CD4-positive, alpha-beta T cell treated with Interleukin-17A for 1 hour (primary cell): ENCODE measurements around the gene LONP1.

ENCODE experiments used
- DNase-seq: peaks from one replicate; pipeline ENCODE4 v3.0.0-alpha.2; 2020

The LONP1 gene

GRCh38 chr19:5677136-5677535 is 42.8 kb downstream of the LONP1 start:
- no peak for DNase-seq

DNA sequence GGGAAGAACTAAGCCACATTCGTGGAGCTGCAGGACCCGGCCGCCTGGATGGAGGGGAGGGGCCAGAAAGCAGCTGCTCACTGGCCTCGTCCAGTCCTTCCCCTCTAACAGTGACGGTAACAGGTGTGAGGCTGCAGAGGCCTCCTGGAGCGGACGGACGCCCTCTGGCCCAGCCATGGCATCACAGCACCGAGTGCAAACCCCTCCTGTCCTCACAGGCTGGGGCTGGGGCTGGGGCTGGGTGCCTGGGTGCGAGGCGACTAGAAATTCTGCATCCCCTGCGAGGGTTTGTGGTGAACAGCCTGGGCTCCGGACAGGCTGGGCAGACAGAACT is 43.2 kb downstream of the LONP1 start:
- DNase-seq, result no peak

GRCh38 chr19:5676105-5676771 is 43.7 kb downstream of the LONP1 start:
- no peak for DNase-seq

- DNase-seq, result no peak
Measured at GRCh38 chr19:5674714-5675113, 45.2 kb downstream of the LONP1 start.

DNA sequence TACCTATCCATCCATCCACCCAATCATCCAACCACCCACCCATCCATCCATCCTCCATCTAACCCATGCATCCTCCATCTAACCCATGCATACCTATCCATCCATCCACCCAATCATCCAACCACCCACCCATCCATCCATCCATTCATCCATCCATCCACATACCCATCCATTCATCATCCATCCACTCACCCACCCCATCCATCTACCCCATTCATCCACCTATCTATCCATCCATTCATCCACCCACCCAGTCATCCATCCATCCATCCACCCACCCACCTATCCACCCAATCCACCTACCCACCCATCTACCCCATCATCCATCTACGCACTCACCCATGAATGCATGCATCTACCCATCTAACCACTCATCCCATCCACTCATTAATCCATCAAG is 46.2 kb downstream of the LONP1 start:
- DNase-seq, result no peak

DNA sequence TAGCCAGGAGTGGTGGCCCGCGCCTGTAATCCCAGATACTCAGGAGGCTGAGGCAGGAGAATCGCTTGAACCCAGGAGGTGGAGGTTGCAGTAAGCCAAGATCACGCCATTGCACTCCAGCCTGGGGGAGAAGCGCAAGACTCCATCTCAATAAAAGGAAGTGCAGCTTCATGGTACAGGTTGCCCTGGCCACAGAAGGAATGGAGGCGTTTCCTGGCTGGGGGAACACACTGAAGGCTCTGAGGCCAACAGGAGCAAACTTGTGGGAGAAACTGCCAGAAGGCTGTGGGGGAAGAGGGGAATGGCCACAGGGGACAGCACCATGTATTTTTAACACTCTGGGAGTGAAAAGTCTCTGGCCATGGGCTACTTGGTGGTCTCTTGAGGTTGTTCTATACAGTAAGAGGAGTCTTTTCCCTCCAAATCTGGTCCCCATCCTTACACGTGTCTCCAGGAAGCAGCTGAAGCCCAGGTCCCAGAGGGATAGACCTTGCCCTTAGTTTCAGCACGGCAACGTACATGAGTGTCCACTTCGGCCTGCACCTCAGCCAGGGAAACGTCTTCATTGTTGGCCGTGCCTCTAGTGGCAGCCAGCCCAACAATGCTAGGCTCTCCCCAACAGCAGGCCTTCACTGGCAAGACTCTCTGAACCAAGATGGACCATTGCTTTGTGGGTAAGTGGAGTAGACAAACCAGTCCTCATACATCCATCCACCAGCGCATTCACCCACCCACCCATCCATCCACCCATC is 47.1 kb downstream of the LONP1 start:
- no peak for DNase-seq

DNA sequence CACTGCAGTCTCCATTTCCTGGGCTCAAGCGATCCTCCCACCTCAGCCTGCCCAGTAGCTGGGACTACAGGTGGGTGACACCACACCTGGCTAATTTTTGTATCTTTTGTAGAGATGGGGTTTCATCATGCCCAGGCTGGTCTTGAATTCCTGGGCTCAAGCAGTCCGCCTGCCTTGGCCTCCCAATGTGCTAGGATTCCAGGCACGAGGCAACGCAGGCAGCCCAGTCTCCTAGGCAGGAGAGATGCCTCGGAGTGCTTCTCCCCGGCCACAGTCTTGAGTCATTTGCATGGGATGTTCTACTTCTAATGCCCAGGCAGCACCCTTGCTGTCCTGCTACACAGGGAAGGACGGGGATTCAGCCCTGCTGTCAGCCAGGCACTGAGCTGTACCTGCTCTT is 48.3 kb downstream of the LONP1 start:
- no peak for DNase-seq

DNA sequence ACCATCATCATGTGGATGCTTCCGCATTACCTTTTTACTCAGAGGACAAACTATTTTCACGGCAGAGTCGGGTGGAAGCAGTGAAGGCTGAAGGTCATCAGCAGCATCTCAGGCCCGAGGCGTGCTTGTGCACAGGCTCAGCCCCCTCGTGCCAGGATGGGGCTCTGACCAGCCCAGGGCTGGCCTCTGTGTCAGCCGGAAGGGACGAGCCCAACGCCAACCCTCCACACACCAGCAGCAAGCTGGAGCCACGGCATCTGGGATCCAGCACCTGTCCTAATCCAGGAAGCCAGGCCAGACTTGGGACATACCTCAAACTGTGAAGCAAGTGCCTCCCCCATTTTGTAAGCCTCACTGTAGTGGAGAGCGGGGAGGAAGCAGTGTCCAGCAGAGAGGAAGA is 50.7 kb downstream of the LONP1 start:
- DNase-seq, result no peak

DNA sequence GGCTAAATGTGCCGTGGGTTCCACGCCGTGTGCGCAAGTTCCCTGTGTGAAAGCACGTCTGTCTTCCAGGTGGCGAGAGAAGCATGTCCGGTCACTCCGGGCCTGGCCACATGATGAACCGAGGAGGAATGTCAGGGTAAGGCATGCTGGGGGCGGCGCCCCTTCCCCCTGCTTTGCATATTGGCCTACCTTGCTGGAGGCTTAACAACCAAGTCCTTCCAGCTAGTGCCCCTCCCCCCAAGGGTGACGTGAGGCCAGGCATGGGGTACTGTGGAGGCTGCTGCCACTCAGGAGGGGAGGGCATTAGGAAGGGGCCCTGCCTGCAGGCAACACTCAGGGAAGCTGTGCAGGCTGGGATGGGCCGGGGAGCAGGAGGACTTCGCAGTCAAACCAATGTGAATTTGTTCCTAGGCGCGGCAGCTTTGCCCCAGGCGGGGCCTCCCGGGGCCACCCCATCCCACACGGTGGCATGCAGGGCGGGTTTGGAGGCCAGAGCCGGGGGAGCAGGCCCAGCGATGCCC is 52.1 kb downstream of the LONP1 start:
- DNase-seq, result no peak

- DNase-seq, result no peak
Measured at GRCh38 chr19:5666921-5667610, 52.9 kb downstream of the LONP1 start.

GRCh38 chr19:5665781-5666513 is 54.0 kb downstream of the LONP1 start:
- no peak for DNase-seq

DNA sequence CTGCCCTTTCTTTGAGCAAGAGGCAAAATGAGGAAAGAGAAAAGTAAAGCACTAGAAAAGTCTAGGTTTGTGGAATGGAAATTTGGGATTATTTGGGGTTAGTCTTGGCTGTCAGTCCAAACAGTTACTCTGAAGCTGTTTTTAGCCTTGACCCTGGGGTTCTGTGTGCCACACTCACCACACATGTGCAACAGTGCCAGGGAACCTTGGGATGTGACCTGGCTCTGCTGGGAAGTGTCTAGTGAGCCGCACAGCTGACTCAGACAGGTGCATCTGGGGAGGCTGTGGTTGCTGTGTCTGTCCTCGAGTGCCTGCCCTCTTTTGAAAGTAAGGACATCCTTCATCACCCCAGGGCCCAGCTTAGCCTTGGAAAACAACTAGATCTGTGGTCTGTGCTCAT is 55.4 kb downstream of the LONP1 start:
- DNase-seq, result no peak

DNA sequence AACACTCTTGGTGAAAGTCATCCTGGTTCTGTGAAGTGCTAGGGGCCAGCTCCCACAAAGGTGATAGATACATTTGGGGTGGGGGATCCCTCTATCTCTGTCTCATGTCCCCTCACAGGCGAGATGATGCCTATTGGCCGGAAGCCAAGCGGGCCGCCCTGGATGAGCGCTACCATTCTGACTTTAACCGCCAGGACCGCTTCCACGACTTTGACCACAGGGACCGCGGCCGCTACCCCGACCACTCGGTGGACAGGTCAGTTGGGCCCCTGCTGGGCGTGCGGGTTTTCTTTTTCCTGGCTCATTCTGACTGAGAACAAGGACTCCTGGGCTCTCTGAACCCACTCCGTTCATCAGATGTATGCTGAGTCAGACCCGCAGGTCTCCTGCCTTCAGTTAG is 56.0 kb downstream of the LONP1 start:
- no peak for DNase-seq

DNA sequence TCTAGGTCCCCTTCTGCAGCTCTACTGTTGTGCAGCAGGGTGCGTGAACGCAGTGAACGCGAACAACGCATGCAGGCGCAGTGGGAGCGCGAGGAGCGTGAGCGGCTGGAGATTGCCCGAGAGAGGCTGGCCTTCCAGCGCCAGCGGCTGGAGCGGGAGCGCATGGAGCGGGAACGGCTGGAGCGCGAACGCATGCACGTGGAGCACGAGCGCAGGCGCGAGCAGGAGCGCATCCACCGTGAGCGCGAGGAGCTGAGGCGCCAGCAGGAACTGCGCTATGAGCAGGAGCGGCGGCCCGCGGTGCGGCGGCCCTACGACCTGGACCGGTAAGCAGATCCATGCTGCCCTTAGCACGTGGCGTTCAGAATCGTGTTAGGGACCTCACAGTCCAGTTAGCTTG is 58.5 kb downstream of the LONP1 start:
- DNase-seq, result no peak

- no peak for DNase-seq
Measured at GRCh38 chr19:5655412-5655811, 64.5 kb downstream of the LONP1 start.

GRCh38 chr19:5654931-5655330 is 65.0 kb downstream of the LONP1 start:
- DNase-seq, result no peak

DNA sequence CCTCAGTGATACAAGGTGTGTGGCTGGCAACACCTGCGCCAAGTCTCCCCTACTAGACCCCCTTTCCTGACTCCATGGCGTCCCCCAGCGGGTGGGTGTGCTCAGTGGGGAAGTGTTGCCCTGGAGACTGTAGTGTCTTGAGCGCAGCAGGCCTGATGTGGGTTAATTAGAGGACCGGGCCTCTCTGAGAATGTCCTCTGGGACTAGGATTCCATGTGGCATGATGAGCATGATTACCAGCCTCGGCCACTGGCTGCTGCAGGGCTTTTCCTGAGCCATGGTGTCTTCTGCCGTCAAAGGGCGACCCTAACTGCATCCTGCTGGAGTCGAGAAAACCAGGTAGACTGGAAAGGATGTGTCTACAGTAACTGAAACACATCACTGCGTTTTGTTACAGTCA is 67.7 kb downstream of the LONP1 start:
- no peak for DNase-seq

DNA sequence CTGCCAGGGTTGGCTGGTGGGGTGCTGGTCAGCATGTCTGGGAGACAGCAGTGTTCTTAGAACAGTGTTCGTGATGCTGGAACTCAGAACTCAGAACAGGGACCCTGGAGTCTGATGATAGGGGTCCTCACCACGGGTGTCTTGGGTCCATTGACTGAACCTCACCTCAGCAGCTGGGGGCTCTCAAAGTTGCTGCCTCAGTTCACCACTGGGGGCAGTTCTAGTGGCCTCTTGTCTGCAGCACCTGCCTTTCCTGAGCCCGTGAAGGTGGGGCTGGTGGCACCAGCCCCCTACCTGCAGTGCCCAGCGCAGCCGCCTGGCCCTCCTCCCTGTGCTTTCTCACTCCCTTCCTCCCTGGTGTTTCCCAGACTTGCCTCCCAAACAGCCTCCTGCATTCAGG is 68.6 kb downstream of the LONP1 start:
- DNase-seq, result no peak

DNA sequence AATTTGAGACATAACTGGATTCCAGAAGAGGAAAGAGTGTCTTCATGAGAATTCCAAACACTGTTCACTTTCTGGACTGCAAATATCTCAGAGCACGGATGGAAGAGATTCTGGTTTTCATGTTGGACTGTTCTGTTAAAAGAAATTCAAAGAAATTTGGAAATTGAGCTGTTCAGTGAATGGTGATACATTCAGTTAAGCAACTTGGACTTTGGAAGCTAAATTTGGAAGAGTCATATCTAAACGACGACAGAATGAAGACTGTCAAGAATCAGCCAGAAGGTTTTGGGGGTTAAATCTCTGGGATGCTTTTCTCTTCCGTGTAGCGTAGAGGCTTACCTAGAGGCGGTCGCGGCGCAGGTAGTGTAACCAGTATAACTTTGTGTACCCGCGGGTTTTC is 71.5 kb downstream of the LONP1 start:
- no peak for DNase-seq

DNA sequence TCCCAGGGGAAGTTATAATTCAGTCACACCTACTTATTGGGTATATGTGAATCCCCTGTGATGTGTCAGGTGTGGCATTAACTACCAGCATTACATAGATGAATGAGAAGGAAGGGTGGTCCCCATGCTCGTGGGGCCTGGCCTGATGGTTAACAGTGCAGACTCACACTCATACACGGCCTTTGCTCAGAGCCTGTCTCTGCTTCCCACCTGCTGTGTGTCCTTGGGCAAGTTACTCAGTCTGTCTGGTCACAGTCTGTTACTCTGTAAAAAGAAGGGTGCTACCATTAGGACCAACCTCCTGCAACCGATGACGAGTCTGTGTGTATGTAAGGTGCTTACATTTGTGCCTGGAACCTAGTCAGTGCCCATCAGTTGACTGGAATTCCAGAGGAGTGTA is 73.2 kb downstream of the LONP1 start:
- no peak for DNase-seq

GRCh38 chr19:5645409-5645808 is 74.5 kb downstream of the LONP1 start:
- DNase-seq, result no peak

DNA sequence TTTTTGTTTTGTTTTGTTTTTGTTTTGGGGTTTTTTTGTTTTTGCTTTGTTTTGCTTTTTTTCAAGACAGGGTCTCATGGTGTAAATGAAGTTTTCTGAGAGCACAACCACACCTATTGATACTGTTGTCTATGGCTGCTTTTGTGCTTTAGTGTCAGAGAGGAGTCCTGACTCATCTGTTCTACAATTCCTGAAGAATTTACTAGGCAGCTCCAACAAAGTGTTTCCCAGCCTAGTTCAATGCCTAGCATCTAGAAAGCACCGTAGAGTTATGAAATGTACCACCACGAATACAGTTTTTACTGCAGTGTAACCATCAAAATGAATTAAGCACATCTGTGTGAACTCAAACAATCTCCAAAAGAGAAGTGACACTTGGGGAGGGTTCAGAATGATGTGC is 75.9 kb downstream of the LONP1 start:
- no peak for DNase-seq

GRCh38 chr19:5643060-5643459 is 76.9 kb downstream of the LONP1 start:
- DNase-seq, result no peak

DNA sequence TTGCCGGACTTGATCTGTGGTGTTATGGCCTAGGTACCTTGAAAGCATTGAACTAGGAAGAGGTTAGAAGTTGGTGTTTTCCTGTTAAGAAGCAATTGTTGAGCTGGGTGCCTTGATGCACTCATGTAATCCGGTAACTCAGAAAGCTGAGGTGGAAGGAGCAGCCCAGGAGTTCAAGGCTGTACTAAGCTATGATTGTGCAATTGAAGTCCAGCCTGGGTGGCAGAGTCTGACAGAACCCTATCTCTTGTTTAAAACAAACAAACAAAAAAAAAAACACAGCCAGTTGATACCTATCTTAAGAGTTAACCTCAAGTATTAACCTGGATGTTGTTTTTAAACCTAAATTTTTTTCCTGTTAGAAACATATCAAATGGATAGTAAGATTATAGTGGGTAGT is 77.7 kb downstream of the LONP1 start:
- no peak for DNase-seq
